OCI-LY1 (cell line): ENCODE results near the gene SEC11A.

Source experiments
- H2AFZ ChIP-seq: fragments of 200-600 bp; sonication (generic), shearing (Covaris generic); 2 replicates; pipeline ENCODE4 v1.6.0; 2014; ENCODE audit warnings: antibody characterized with exemption, mild to moderate bottlenecking, low read length
- H3F3A ChIP-seq: fragments of 200-600 bp; sonication (generic), shearing (Covaris generic); 2 replicates; pipeline ENCODE4 v1.6.0; 2014; ENCODE audit warnings: mild to moderate bottlenecking, antibody characterized with exemption, low read length, moderate library complexity; ENCODE audit not compliant: insufficient read depth
- H3K27ac ChIP-seq: fragments of 200-600 bp; sonication (generic); 2 replicates; pipeline ENCODE4 v1.5.1; 2014; ENCODE audit warnings: low read length, mixed run types, mild to moderate bottlenecking, low read depth; ENCODE audit not compliant: poor library complexity, severe bottlenecking
- H3K27me3 ChIP-seq: fragments of 200-600 bp; sonication (generic); 2 replicates; pipeline ENCODE4 v1.6.0; 2014; ENCODE audit warnings: antibody characterized with exemption, mild to moderate bottlenecking, low read length, moderate library complexity; ENCODE audit not compliant: insufficient read depth
- H3K36me3 ChIP-seq: fragments of 200-600 bp; sonication (generic); 2 replicates; pipeline ENCODE4 v1.6.1; 2014; ENCODE audit warnings: mild to moderate bottlenecking, antibody characterized with exemption, low read length, moderate library complexity, mixed read lengths; ENCODE audit not compliant: insufficient read depth
- H3K4me1 ChIP-seq: fragments of 200-600 bp; sonication (generic); 2 replicates; pipeline ENCODE4 v1.5.1; 2014; ENCODE audit warnings: mild to moderate bottlenecking, low read length, moderate library complexity; ENCODE audit not compliant: insufficient read depth, severe bottlenecking
- H3K4me2 ChIP-seq: fragments of 200-600 bp; sonication (generic), shearing (Covaris generic); 2 replicates; pipeline ENCODE4 v1.6.1; 2014; ENCODE audit warnings: low read length
- H3K4me3 ChIP-seq: fragments of 200-600 bp; sonication (generic); 2 replicates; pipeline ENCODE4 v1.5.1; 2014; ENCODE audit warnings: low read length, low read depth, mild to moderate bottlenecking, mixed read lengths; ENCODE audit not compliant: poor library complexity, severe bottlenecking
- H3K79me2 ChIP-seq: fragments of 200-600 bp; shearing (Covaris generic); 2 replicates; pipeline ENCODE4 v1.6.1; 2016; ENCODE audit warnings: mixed run types, low read length, mixed read lengths; ENCODE audit not compliant: insufficient read depth
- H3K9ac ChIP-seq: fragments of 200-600 bp; sonication (generic), shearing (Covaris generic); 2 replicates; pipeline ENCODE4 v1.6.1; 2014; ENCODE audit warnings: mild to moderate bottlenecking, low read length, mixed read lengths
- H3K9me2 ChIP-seq: fragments of 200-600 bp; sonication (generic), shearing (Covaris generic); 2 replicates; pipeline ENCODE4 v1.6.1; 2014; ENCODE audit warnings: low read depth, mild to moderate bottlenecking, low read length, mixed read lengths
- H3K9me3 ChIP-seq: fragments of 200-600 bp; shearing (Covaris generic); 2 replicates; pipeline ENCODE4 v1.6.1; 2014; ENCODE audit warnings: low read length, mixed read lengths
- H4K20me1 ChIP-seq: fragments of 200-600 bp; sonication (generic), shearing (Covaris generic); 2 replicates; pipeline ENCODE4 v1.6.0; 2016; ENCODE audit warnings: mild to moderate bottlenecking, low read length; ENCODE audit not compliant: insufficient read depth
- CTCF ChIP-seq: fragments of 200-600 bp; sonication (generic), shearing (Covaris generic); IDR thresholded peaks from 2 replicates; pipeline ENCODE4 v1.5.1; 2017; ENCODE audit warnings: mild to moderate bottlenecking, antibody characterized with exemption, low read length, moderate library complexity, mixed read lengths
- EZH2 ChIP-seq: fragments of 200-600 bp; sonication (generic), shearing (Covaris generic); IDR thresholded peaks from 2 replicates; pipeline ENCODE4 v1.8.0; 2017; ENCODE audit warnings: borderline replicate concordance, mixed run types, mild to moderate bottlenecking, antibody characterized with exemption, low read length, moderate library complexity, mixed read lengths

Gene SEC11A

GRCh38 chr15:84654689-84655453, 61.1 kb downstream of the SEC11A start:
- no peaks in the 10 kb centered on the region for H3K9me2 ChIP-seq
- H3K4me2 ChIP-seq: peak overlapping the region; percentile 94
- no peak overlapping the region for H2AFZ ChIP-seq
- H3K79me2 ChIP-seq: no peaks in the 10 kb centered on the region
- TF ChIP-seq CTCF: peak; percentile 83
- TF ChIP-seq EZH2: no peak
- H3K9ac ChIP-seq: peak overlapping the region; percentile 88
- no peaks in the 10 kb centered on the region for H4K20me1 ChIP-seq
- H3K36me3 ChIP-seq: peaks cover 24% of the 10 kb centered on the region; the same call in 1 of the 2 replicates
- H3K4me1 ChIP-seq: peaks cover 52% of the 10 kb centered on the region
- 0 out of 2 replicates have a peak, but pooled peaks cover 2% of the 10 kb centered on the region for H3F3A ChIP-seq
- H3K27ac ChIP-seq: peak overlapping the region; percentile 76
- no peaks in the 10 kb centered on the region for H3K9me3 ChIP-seq
- H3K27me3 ChIP-seq: no peaks in the 10 kb centered on the region
- peak overlapping the region; percentile 88 for H3K4me3 ChIP-seq

GRCh38 chr15:84653910-84654688, 61.8 kb downstream of the SEC11A start, which contains the start of gene WDR73:
Gene WDR73 (minus strand): TSS chr15:84654283. CDS start chr15:84654274, 9 bp downstream.
- Histone ChIP-seq H2AFZ (peak within 1 kb of the TSS; percentile 37; the same call in 1 of the 2 replicates), H3K9me3 (no peaks in the 10 kb centered on the region), H3K27me3 (no peaks in the 10 kb centered on the region), H3K27ac (peak within 1 kb of the TSS; percentile 76), H3K9me2 (no peaks in the 10 kb centered on the region), H3K4me1 (peaks cover 44% of the 10 kb centered on the region), H3K4me2 (peak within 1 kb of the TSS; percentile 94), H3K9ac (peak within 1 kb of the TSS; percentile 88), H4K20me1 (no peaks in the 10 kb centered on the region), H3K79me2 (no peaks in the 10 kb centered on the region), H3F3A (0 out of 2 replicates have a peak, but pooled peaks cover 2% of the 10 kb centered on the region), H3K36me3 (peaks cover 31% of the 10 kb centered on the region), H3K4me3 (peak within 1 kb of the TSS; percentile 88)
- no peak for TF ChIP-seq EZH2
- TF ChIP-seq CTCF: no peak

- TF ChIP-seq EZH2: no peak
- TF ChIP-seq CTCF: no peak
- 0 out of 2 replicates have a peak, but pooled peaks cover 2% of the 10 kb centered on the region for H3F3A ChIP-seq
- no peaks in the 10 kb centered on the region for H3K9me3 ChIP-seq
- H2AFZ ChIP-seq: no peak overlapping the region
- peaks cover 36% of the 10 kb centered on the region for H3K36me3 ChIP-seq
- no peaks in the 10 kb centered on the region for H3K27me3 ChIP-seq
- H3K27ac ChIP-seq: peak overlapping the region; percentile 76
- H3K9ac ChIP-seq: peak overlapping the region; percentile 88
- peak overlapping the region; percentile 88 for H3K4me3 ChIP-seq
- H3K4me1 ChIP-seq: peaks cover 38% of the 10 kb centered on the region
- no peaks in the 10 kb centered on the region for H3K9me2 ChIP-seq
- peak overlapping the region; percentile 94 for H3K4me2 ChIP-seq
- H3K79me2 ChIP-seq: no peaks in the 10 kb centered on the region
- no peaks in the 10 kb centered on the region for H4K20me1 ChIP-seq
These were observed 62.4 kb downstream of the SEC11A start for GRCh38 chr15:84653584-84653909.
